Left lobe of liver (tissue), 2 donors: Measurements from ENCODE around the gene SHISAL1. TPM values are rescaled to one million over a fixed set of nuclear protein-coding genes. Genes with fewer than 3 reads are reported as not detected.
"Not testable (repeated sequence)": the region's sequence is repeated elsewhere in the genome, so short reads cannot be mapped to it uniquely, and the experiment has no call there.

Experiments
- ATAC-seq: fragments of 200-7000 bp; cut with Tn5 transposase; one replicate; pipeline ENCODE4 v1.9.1; 2020; ENCODE audit warnings: mild to moderate bottlenecking, moderate library complexity
- DNase-seq: peaks from one replicate; pipeline ENCODE4 v3.0.0-alpha.2; 2020; ENCODE audit warnings: low spot score
- total RNA-seq: library from RNA; stranded (reverse); gene quantifications from one replicate; pipeline ENCODE4 v1.2.1, GENCODE V29; 2021
- donor health status: DM: no; HTN: no; CAD: no; lungs with moderate emphysema.
- donor health status: DM: no; HTN: yes; CAD: no.

SHISAL1 gene
- total RNA-seq, 1 donor from 2014 or later, result 0.10 TPM

GRCh38 chr22:44329179-44329796 is 16.5 kb upstream of the SHISAL1 start:
- DNase-seq (no peak), ATAC-seq (no peak)

- ATAC-seq, result no peak
Observed at GRCh38 chr22:44328762-44329161, 16.0 kb upstream of the SHISAL1 start.

GRCh38 chr22:44328326-44328725 is 15.6 kb upstream of the SHISAL1 start:
- no peak for ATAC-seq

More at GRCh38 chr22:44328762-44329161, 16.0 kb upstream of the SHISAL1 start:
- no peak for DNase-seq

GRCh38 chr22:44326491-44326885 is 13.7 kb upstream of the SHISAL1 start:
- ATAC-seq (no peak), DNase-seq (no peak)

More at GRCh38 chr22:44328326-44328725, 15.6 kb upstream of the SHISAL1 start:
- no peak for DNase-seq

- DNase-seq (no peak), ATAC-seq (peak; percentile 63)
Observed at GRCh38 chr22:44325718-44326490, 13.2 kb upstream of the SHISAL1 start.

- ATAC-seq, DNase-seq: not testable (repeated sequence)
Observed at GRCh38 chr22:44323140-44323790, 10.5 kb upstream of the SHISAL1 start.

- DNase-seq, result no peak
Observed at GRCh38 chr22:44319685-44320084, 6.9 kb upstream of the SHISAL1 start.

GRCh38 chr22:44318751-44319150 is 6.0 kb upstream of the SHISAL1 start:
- DNase-seq (no peak), ATAC-seq (no peak)

More at GRCh38 chr22:44319685-44320084, 6.9 kb upstream of the SHISAL1 start:
- no peak for ATAC-seq

- no peak for ATAC-seq
- DNase-seq, result no peak
Observed at GRCh38 chr22:44317886-44318637, 5.3 kb upstream of the SHISAL1 start.

GRCh38 chr22:44317123-44317444 is 4.3 kb upstream of the SHISAL1 start:
- DNase-seq (no peak), ATAC-seq (no peak)

- ATAC-seq (no peak), DNase-seq (no peak)
Observed at GRCh38 chr22:44316393-44317122, 3.8 kb upstream of the SHISAL1 start.

- ATAC-seq (no peak), DNase-seq (no peak)
Observed at GRCh38 chr22:44314425-44315067, 1.8 kb upstream of the SHISAL1 start.

- no peak for DNase-seq
- no peak for ATAC-seq
Observed at GRCh38 chr22:44313385-44314006, 745 bp upstream of the SHISAL1 start.

- no peak for ATAC-seq
- no peak for DNase-seq
Observed at GRCh38 chr22:44311855-44312170, 938 bp downstream of the SHISAL1 start.

- no peak for ATAC-seq
- DNase-seq, result no peak
Observed at GRCh38 chr22:44311104-44311854, 1.5 kb downstream of the SHISAL1 start.

GRCh38 chr22:44309647-44310046 is 3.1 kb downstream of the SHISAL1 start:
- no peak for DNase-seq
- no peak for ATAC-seq

- no peak for ATAC-seq
- DNase-seq, result no peak
Observed at GRCh38 chr22:44309137-44309536, 3.6 kb downstream of the SHISAL1 start.

GRCh38 chr22:44307509-44308169 is 5.1 kb downstream of the SHISAL1 start:
- DNase-seq, result no peak

GRCh38 chr22:44305888-44306287 is 6.9 kb downstream of the SHISAL1 start:
- peak; percentile 26 for ATAC-seq
- DNase-seq, result no peak

More at GRCh38 chr22:44307509-44308169, 5.1 kb downstream of the SHISAL1 start:
- no peak for ATAC-seq
